CD4-positive, alpha-beta T cell (primary cell): ENCODE results near the gene ZNF330. TPM values are rescaled to one million over a fixed set of nuclear protein-coding genes. Genes with fewer than 3 reads are reported as not detected.

ENCODE experiments used
- ATAC-seq: fragments of 200-7000 bp; cut with Tn5 transposase; one replicate; pipeline ENCODE4 v1.10.0; 2022; ENCODE audit warnings: mild to moderate bottlenecking; ENCODE audit not compliant: poor library complexity
- CTCF ChIA-PET: fragments of 350-600 bp; sonication (Branson Sonifier 250); formaldehyde crosslinking; loops from one replicate; lab custom pipeline; 2021; ENCODE audit warnings: antibody characterized with exemption, inconsistent platforms; lab: Charles Lee
- POLR2A ChIA-PET: fragments of 350-600 bp; sonication (Branson Sonifier 250); formaldehyde crosslinking; loops from one replicate; lab custom pipeline; 2021; ENCODE audit warnings: antibody characterized with exemption, inconsistent platforms; lab: Charles Lee
- DNase-seq, 14 experiments: peaks; one replicate each; pipeline ENCODE4 v3.0.0-alpha.2; 2013 to 2020; ENCODE audit warnings: mixed read lengths in 2 of 14
- H3K27ac ChIP-seq, 2 donors: one replicate each; pipeline versions ENCODE4 v1.5.1 to v1.7.0; 2013; ENCODE audit warnings: low read length in 2 of 2, low read depth in 1 of 2, mild to moderate bottlenecking in 1 of 2
- H3K27me3 ChIP-seq, 2 experiments: 1 replicate in 1 of 2; 2 replicates in 1 of 2; pipeline versions ENCODE4 v1.6.1 to v1.7.0; 2013; ENCODE audit warnings: low read length in 2 of 2, control low read depth in 1 of 2, mild to moderate bottlenecking in 1 of 2, moderate library complexity in 1 of 2; ENCODE audit not compliant: insufficient read depth in 2 of 2, control insufficient read depth in 1 of 2
- H3K36me3 ChIP-seq: one replicate; pipeline ENCODE4 v1.6.1; 2013; ENCODE audit warnings: low read length, control low read depth; ENCODE audit not compliant: insufficient read depth
- H3K4me1 ChIP-seq: one replicate; pipeline ENCODE4 v1.6.1; 2013; ENCODE audit warnings: low read length, control low read depth; ENCODE audit not compliant: insufficient read depth
- H3K4me3 ChIP-seq: one replicate; pipeline ENCODE4 v1.5.1; 2013; ENCODE audit warnings: mild to moderate bottlenecking, low read length, moderate library complexity
- H3K9me3 ChIP-seq, 2 experiments: 1 replicate in 1 of 2; 2 replicates in 1 of 2; pipeline versions ENCODE4 v1.6.1 to v1.7.0; 2013; ENCODE audit warnings: low read length in 2 of 2, mild to moderate bottlenecking in 2 of 2, control low read depth in 1 of 2, moderate library complexity in 1 of 2; ENCODE audit not compliant: control insufficient read depth in 1 of 2, insufficient read depth in 1 of 2
- H3K27ac Mint-ChIP-seq: one replicate; pipeline ENCODE4 v1.8.0; 2020; ENCODE audit warnings: mixed read lengths
- H3K27me3 Mint-ChIP-seq: one replicate; pipeline ENCODE4 v1.8.0; 2021; ENCODE audit warnings: mixed read lengths
- H3K36me3 Mint-ChIP-seq: one replicate; pipeline ENCODE4 v1.8.0; 2021; ENCODE audit warnings: low read depth, mixed read lengths
- H3K4me1 Mint-ChIP-seq: one replicate; pipeline ENCODE4 v1.8.0; 2021; ENCODE audit warnings: low read depth, mixed read lengths
- H3K4me3 Mint-ChIP-seq: one replicate; pipeline ENCODE4 v1.8.0; 2020; ENCODE audit warnings: mild to moderate bottlenecking, mixed read lengths
- H3K9me3 Mint-ChIP-seq: one replicate; pipeline ENCODE4 v1.8.0; 2020; ENCODE audit warnings: mixed read lengths
- intact Hi-C, 2 experiments: fragments of 100-400 bp; cut with DNase I in 1 of 2; cut with micrococcal nuclease in 1 of 2; formaldehyde crosslinking; loops; one replicate each; pipeline versions ENCODE4 v1.15.1 to v1.9.0; 2023 to 2025; cut with DNase I, micrococcal nuclease
- total RNA-seq, 174 experiments: library from RNA in 2 of 174; stranded (reverse) in 2 of 174; gene quantifications; one replicate each; pipeline ENCODE4 v1.2.3 and lab custom pipeline; 2021 to 2026
- TF ChIP-seq, protein P1 (sequence below): fragments of 200-600 bp; IDR thresholded peaks from one replicate; pipeline ENCODE4 v1.8.0; 2022; ENCODE audit warnings: antibody characterized with exemption, mild to moderate bottlenecking

The ZNF330 gene
- total RNA-seq, 2 experiments from 2014 or later: 41.1 to 43.8 TPM

DNA sequence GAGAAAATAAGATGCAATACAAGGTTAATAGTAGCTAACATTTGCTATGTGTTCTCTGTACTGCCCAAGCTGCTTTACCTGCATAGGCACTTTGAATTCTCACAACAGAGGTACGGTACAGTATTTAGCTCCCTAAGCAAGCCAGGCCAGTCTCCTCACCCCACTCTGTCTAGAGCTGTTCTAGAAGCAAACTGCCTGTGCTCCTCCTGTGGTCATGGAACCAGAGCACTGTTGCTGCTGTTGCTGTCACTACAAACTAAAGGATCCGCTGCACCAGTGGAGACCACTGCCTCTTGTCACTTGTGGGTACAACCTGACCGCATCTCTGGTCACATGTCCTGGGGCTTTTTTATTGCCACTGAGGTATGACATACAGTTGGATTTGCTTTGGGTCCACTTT, 19.6 kb downstream of the ZNF330 start:
- H3K4me1 ChIP-seq: no peaks in the 10 kb centered on the region
- ChIA-PET CTCF (no interaction called here), POLR2A (no interaction called here)
- Mint-ChIP-seq H3K4me1 (no peaks in the 10 kb centered on the region), H3K27ac (no peak overlapping the region), H3K9me3 (no peaks in the 10 kb centered on the region), H3K4me3 (no peak overlapping the region), H3K36me3 (no peaks in the 10 kb centered on the region), H3K27me3 (no peaks in the 10 kb centered on the region)
- no peak overlapping the region for H3K27ac ChIP-seq
- ATAC-seq (no peak), DNase-seq (no peak)
- intact Hi-C loops: loop anchor here in 1 of 2 experiments (5.0 kb wide), 1 partner anchor 48 kb away; no protein-coding TSS in a partner anchor
- TF ChIP-seq, protein P1, sequence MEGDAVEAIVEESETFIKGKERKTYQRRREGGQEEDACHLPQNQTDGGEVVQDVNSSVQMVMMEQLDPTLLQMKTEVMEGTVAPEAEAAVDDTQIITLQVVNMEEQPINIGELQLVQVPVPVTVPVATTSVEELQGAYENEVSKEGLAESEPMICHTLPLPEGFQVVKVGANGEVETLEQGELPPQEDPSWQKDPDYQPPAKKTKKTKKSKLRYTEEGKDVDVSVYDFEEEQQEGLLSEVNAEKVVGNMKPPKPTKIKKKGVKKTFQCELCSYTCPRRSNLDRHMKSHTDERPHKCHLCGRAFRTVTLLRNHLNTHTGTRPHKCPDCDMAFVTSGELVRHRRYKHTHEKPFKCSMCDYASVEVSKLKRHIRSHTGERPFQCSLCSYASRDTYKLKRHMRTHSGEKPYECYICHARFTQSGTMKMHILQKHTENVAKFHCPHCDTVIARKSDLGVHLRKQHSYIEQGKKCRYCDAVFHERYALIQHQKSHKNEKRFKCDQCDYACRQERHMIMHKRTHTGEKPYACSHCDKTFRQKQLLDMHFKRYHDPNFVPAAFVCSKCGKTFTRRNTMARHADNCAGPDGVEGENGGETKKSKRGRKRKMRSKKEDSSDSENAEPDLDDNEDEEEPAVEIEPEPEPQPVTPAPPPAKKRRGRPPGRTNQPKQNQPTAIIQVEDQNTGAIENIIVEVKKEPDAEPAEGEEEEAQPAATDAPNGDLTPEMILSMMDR: no peak
- H3K27me3 ChIP-seq: no peaks in the 10 kb centered on the region
- H3K36me3 ChIP-seq: no peaks in the 10 kb centered on the region
- H3K4me3 ChIP-seq: no peak overlapping the region
- H3K9me3 ChIP-seq: no peaks in the 10 kb centered on the region

DNA sequence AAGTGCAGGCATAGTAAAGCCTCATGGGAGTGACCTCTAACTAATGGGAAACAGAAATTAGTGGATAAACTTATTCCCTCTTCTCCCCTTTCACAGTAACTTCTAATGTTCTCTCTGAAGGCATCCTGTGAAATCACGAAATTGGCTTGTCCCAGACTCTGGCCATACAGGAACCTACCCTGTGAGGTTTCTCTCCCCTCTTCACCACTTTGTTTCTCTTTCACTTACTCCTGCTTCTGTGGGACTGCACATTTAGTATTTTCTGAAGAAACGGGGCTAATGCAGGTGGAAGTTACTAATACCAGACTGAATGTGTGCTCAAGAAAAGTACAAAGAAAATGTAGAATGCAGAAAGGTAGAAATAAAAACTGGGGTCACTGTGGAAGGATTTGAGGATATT, 20.0 kb downstream of the ZNF330 start:
- no peaks in the 10 kb centered on the region for H3K27me3 Mint-ChIP-seq
- POLR2A ChIA-PET: no interaction called here
- no peak overlapping the region for H3K27ac Mint-ChIP-seq

DNA sequence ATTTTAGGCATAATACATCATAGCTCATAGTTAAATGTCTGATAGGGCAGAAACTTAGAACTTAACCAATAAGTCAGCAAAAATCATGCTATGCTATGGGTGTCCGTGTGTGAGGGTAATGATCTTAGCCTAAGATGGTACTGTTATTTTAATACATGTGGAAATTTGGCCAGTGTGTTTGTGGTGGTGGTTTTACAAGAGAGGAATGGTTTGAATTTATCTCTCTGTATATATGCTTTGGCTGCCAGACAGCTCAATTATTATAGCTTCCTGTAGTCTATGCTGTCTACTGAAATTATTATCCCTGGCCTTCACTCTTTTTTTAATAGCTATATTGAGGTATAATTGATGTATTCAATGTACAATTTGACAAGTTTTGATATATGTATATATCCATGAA, 21.3 kb downstream of the ZNF330 start:
- POLR2A ChIA-PET: no interaction called here
- ATAC-seq (no peak), DNase-seq (no peak)
- Mint-ChIP-seq H3K27ac (no peak overlapping the region), H3K4me1 (no peaks in the 10 kb centered on the region), H3K27me3 (no peaks in the 10 kb centered on the region), H3K9me3 (no peaks in the 10 kb centered on the region), H3K4me3 (no peak overlapping the region), H3K36me3 (no peaks in the 10 kb centered on the region)
- Histone ChIP-seq H3K36me3 (no peaks in the 10 kb centered on the region), H3K27me3 (no peaks in the 10 kb centered on the region), H3K27ac (no peak overlapping the region), H3K4me3 (no peak overlapping the region), H3K4me1 (no peaks in the 10 kb centered on the region), H3K9me3 (no peaks in the 10 kb centered on the region)
- TF ChIP-seq, protein P1: no peak
- CTCF ChIA-PET: no interaction called here
- intact Hi-C loops: loop anchor here in 1 of 2 experiments (5.0 kb wide), 1 partner anchor 50 kb away; no protein-coding TSS in a partner anchor

More for the DNA sequence above, 20.0 kb downstream of the ZNF330 start:
- Histone ChIP-seq H3K4me3 (no peak overlapping the region), H3K9me3 (no peaks in the 10 kb centered on the region), H3K36me3 (no peaks in the 10 kb centered on the region), H3K27me3 (no peaks in the 10 kb centered on the region), H3K4me1 (no peaks in the 10 kb centered on the region), H3K27ac (no peak overlapping the region)
- CTCF ChIA-PET: no interaction called here
- no peaks in the 10 kb centered on the region for H3K36me3 Mint-ChIP-seq
- no peaks in the 10 kb centered on the region for H3K9me3 Mint-ChIP-seq
- ATAC-seq (no peak), DNase-seq (no peak)
- H3K4me1 Mint-ChIP-seq: no peaks in the 10 kb centered on the region
- TF ChIP-seq, protein P1: no peak
- no peak overlapping the region for H3K4me3 Mint-ChIP-seq
- intact Hi-C loops: loop anchor here in 1 of 2 experiments (5.0 kb wide), 1 partner anchor 48 kb away; no protein-coding TSS in a partner anchor
